MM.1S (cell line): ENCODE measurements around the gene DIPK1C.

ENCODE experiments used
- DNase-seq: peaks from one replicate; pipeline ENCODE4 v3.0.0-alpha.2; 2015
- H2AFZ ChIP-seq: fragments of 300-600 bp; sonication (generic); 2 replicates; pipeline ENCODE4 v1.6.0; 2016; ENCODE audit warnings: antibody characterized with exemption, low read length
- H3F3A ChIP-seq: fragments of 300-600 bp; sonication (generic); 2 replicates; pipeline ENCODE4 v1.6.1; 2016; ENCODE audit warnings: mild to moderate bottlenecking, antibody characterized with exemption, low read length, moderate library complexity, mixed read lengths; ENCODE audit not compliant: insufficient read depth
- H3K27ac ChIP-seq: fragments of 300-600 bp; sonication (generic); 2 replicates; pipeline ENCODE4 v1.5.1; 2016; ENCODE audit warnings: mild to moderate bottlenecking, low read length
- H3K27me3 ChIP-seq: fragments of 300-600 bp; sonication (generic); replicated peaks from 2 replicates; pipeline ENCODE4 v1.6.0; 2016; ENCODE audit warnings: low read length; ENCODE audit not compliant: insufficient read depth
- H3K36me3 ChIP-seq: fragments of 300-600 bp; sonication (generic); replicated peaks from 2 replicates; pipeline ENCODE4 v1.6.1; 2016; ENCODE audit warnings: mild to moderate bottlenecking, low read length, mixed read lengths; ENCODE audit not compliant: insufficient read depth
- H3K4me1 ChIP-seq: fragments of 300-600 bp; sonication (generic); 2 replicates; pipeline ENCODE4 v1.6.1; 2016; ENCODE audit warnings: low read length, mixed read lengths
- H3K4me2 ChIP-seq: fragments of 300-600 bp; sonication (generic); 2 replicates; pipeline ENCODE4 v1.6.0; 2016; ENCODE audit warnings: low read depth, low read length
- H3K4me3 ChIP-seq: fragments of 300-600 bp; sonication (generic); 2 replicates; pipeline ENCODE4 v1.5.1; 2016; ENCODE audit warnings: low read length, mixed read lengths
- H3K79me2 ChIP-seq: fragments of 300-600 bp; sonication (generic); 2 replicates; pipeline ENCODE4 v1.6.1; 2016; ENCODE audit warnings: mixed run types, low read length, mixed read lengths
- H3K9ac ChIP-seq: fragments of 300-600 bp; sonication (generic); 2 replicates; pipeline ENCODE4 v1.6.1; 2016; ENCODE audit warnings: low read length, mixed read lengths
- H3K9me2 ChIP-seq: fragments of 300-600 bp; sonication (generic); replicated peaks from 2 replicates; pipeline ENCODE4 v1.6.1; 2016; ENCODE audit warnings: mild to moderate bottlenecking, low read length, mixed read lengths; ENCODE audit not compliant: insufficient read depth
- H3K9me3 ChIP-seq: fragments of 300-600 bp; sonication (generic); replicated peaks from 2 replicates; pipeline ENCODE4 v1.6.1; 2016; ENCODE audit warnings: mild to moderate bottlenecking, low read length, mixed read lengths; ENCODE audit not compliant: insufficient read depth
- H4K20me1 ChIP-seq: fragments of 300-600 bp; sonication (generic); 2 replicates; pipeline ENCODE4 v1.6.1; 2016; ENCODE audit warnings: mild to moderate bottlenecking, low read length, moderate library complexity, mixed read lengths; ENCODE audit not compliant: insufficient read depth
- EZH2 ChIP-seq: fragments of 300-600 bp; sonication (generic); optimal IDR thresholded peaks from 2 replicates; pipeline ENCODE3; 2017; ENCODE audit warnings: low read depth, mild to moderate bottlenecking, antibody characterized with exemption, low read length, mixed read lengths
- EZH2phosphoT487 ChIP-seq: fragments of 300-600 bp; sonication (generic); IDR thresholded peaks from 2 replicates; pipeline ENCODE4 v1.6.1; 2018; ENCODE audit warnings: antibody characterized with exemption, low read length
- TF ChIP-seq, protein P1 (sequence below): fragments of 300-600 bp; sonication (generic); IDR thresholded peaks from 2 replicates; pipeline ENCODE4 v1.5.1; 2016; ENCODE audit warnings: antibody characterized with exemption, low read length, mixed read lengths

Gene DIPK1C

DNA sequence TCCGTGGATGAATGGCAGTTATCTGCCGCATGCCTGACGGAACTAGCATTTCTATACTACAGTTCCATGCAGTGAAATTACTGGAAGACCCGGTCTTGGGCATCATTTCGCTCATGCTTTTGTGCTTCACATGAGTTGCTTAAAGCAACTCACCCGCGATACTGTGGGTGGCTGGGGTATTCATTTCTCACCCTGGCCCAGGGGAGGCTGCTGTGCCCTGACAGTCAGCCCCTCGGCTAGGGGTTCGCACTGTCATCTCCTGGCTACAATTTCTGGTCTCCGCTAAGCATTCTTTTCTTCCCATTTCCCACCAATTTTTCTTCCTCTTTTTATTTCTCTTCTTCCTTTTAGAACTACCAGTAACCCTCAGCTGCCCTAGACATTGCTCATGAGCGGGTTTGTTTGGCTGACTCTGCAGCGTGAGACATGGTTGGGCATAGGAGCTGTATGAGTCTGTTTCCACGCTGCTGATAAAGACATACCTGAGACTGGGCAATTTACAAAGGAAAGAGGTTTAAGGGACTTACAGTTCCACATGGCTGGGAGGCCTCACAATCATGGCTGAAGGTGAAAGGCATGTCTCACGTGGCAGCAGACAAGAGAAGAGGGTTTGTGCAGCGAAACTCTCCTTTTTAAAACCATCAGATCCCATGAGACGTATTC is 22.5 kb upstream of the DIPK1C start:
- H2AFZ ChIP-seq = no peak overlapping the region
- no peaks in the 10 kb centered on the region for H3K36me3 ChIP-seq
- H3K27ac ChIP-seq = no peak overlapping the region
- no peaks in the 10 kb centered on the region for H3K9me3 ChIP-seq
- DNase-seq = no peak
- H3K9ac ChIP-seq = no peak overlapping the region
- H3K4me1 ChIP-seq = peaks cover 3% of the 10 kb centered on the region
- H3K79me2 ChIP-seq = no peaks in the 10 kb centered on the region
- H4K20me1 ChIP-seq = no peaks in the 10 kb centered on the region
- H3K27me3 ChIP-seq = no peaks in the 10 kb centered on the region
- TF ChIP-seq EZH2phosphoT487 (no peak), EZH2 (no peak)
- TF ChIP-seq, protein P1, sequence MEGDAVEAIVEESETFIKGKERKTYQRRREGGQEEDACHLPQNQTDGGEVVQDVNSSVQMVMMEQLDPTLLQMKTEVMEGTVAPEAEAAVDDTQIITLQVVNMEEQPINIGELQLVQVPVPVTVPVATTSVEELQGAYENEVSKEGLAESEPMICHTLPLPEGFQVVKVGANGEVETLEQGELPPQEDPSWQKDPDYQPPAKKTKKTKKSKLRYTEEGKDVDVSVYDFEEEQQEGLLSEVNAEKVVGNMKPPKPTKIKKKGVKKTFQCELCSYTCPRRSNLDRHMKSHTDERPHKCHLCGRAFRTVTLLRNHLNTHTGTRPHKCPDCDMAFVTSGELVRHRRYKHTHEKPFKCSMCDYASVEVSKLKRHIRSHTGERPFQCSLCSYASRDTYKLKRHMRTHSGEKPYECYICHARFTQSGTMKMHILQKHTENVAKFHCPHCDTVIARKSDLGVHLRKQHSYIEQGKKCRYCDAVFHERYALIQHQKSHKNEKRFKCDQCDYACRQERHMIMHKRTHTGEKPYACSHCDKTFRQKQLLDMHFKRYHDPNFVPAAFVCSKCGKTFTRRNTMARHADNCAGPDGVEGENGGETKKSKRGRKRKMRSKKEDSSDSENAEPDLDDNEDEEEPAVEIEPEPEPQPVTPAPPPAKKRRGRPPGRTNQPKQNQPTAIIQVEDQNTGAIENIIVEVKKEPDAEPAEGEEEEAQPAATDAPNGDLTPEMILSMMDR = no peak
- H3K9me2 ChIP-seq = no peaks in the 10 kb centered on the region
- H3K4me2 ChIP-seq = no peak overlapping the region
- H3F3A ChIP-seq = peaks cover under 1% of the 10 kb centered on the region; the same call in 1 of the 2 replicates
- no peak overlapping the region for H3K4me3 ChIP-seq

DNA sequence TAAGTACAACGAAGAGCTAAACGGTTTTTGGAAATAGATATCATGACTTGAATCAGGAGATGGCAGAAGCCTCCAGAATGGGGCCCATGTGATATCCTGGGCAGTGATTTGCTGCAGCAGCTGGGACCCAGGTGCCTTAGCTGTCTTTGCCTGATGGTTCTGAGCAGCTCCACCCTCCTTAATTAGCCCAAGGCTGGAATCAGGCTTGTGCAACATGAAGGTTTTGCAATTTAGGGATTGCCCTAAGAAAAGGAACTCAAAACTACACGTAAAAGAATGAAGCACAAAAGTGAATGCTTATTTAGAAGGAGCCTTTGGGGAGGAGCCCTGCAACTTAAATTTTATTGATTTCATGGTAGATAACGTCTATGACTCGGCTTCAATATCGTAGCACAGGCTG is 21.8 kb upstream of the DIPK1C start:
- Histone ChIP-seq H3K36me3 (no peaks in the 10 kb centered on the region), H4K20me1 (no peaks in the 10 kb centered on the region), H3K9ac (no peak overlapping the region), H3K4me1 (no peaks in the 10 kb centered on the region), H3K79me2 (no peaks in the 10 kb centered on the region), H3F3A (no peaks in the 10 kb centered on the region), H3K27ac (no peak overlapping the region), H2AFZ (no peak overlapping the region), H3K4me2 (no peak overlapping the region), H3K9me3 (no peaks in the 10 kb centered on the region), H3K9me2 (no peaks in the 10 kb centered on the region), H3K27me3 (no peaks in the 10 kb centered on the region), H3K4me3 (no peak overlapping the region)
- TF ChIP-seq EZH2phosphoT487 = no peak
- DNase-seq = no peak

DNA sequence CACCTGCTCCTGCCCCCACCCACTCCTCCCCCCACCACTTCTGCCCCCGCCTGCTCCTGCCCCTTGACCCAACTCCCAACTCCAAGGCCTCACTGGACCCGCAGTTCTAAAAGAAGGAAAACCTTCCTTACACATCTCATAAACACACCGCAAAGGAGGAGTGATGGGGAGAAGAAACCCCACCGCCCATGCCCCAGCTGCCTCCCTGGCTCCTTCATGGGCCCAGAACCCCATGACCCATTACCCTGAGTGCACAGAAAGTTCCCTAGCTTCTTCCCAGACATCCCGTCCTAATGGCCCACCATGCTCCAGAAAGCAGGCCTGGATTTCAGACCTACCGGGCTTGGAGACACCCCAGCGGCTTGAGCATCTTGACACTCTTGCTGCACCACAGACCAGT is 21.2 kb upstream of the DIPK1C start:
- Histone ChIP-seq H3F3A (no peaks in the 10 kb centered on the region), H3K9me2 (no peaks in the 10 kb centered on the region), H3K79me2 (no peaks in the 10 kb centered on the region), H3K36me3 (no peaks in the 10 kb centered on the region), H3K4me2 (no peak overlapping the region), H3K27ac (no peak overlapping the region), H4K20me1 (no peaks in the 10 kb centered on the region), H3K4me1 (no peaks in the 10 kb centered on the region), H3K9me3 (no peaks in the 10 kb centered on the region), H2AFZ (no peak overlapping the region), H3K9ac (no peak overlapping the region), H3K27me3 (no peaks in the 10 kb centered on the region), H3K4me3 (no peak overlapping the region)
- no peak for TF ChIP-seq EZH2
- TF ChIP-seq EZH2phosphoT487 = no peak
- TF ChIP-seq, protein P1 = no peak
- no peak for DNase-seq

DNA sequence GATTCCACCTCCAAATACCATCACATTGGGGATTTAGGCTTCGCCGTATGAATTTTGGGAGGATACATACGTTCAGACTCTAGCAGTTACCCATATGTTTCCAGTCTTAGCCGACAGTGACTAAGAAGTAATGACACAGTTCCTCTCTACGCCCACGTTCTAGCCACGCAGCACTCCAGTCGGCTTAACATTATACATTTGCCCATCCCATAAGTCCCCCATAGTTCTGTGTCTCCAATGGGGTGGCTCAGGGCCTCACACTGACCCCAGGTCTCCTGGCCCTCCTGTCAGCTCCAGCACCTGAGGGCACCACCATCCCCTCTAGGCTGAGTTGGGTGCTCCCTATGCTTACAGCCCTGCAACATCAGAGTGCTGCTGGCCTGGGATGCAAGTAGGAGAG is 20.7 kb upstream of the DIPK1C start:
- no peaks in the 10 kb centered on the region for H3K9me2 ChIP-seq
- no peak overlapping the region for H3K27ac ChIP-seq
- no peak for DNase-seq
- H4K20me1 ChIP-seq = no peaks in the 10 kb centered on the region
- H3K9me3 ChIP-seq = no peaks in the 10 kb centered on the region
- TF ChIP-seq EZH2phosphoT487 (no peak), EZH2 (no peak)
- TF ChIP-seq, protein P1 = no peak
- no peak overlapping the region for H3K9ac ChIP-seq
- H3F3A ChIP-seq = no peaks in the 10 kb centered on the region
- no peaks in the 10 kb centered on the region for H3K27me3 ChIP-seq
- H3K79me2 ChIP-seq = no peaks in the 10 kb centered on the region
- no peak overlapping the region for H3K4me2 ChIP-seq
- no peaks in the 10 kb centered on the region for H3K36me3 ChIP-seq
- H3K4me1 ChIP-seq = no peaks in the 10 kb centered on the region
- no peak overlapping the region for H3K4me3 ChIP-seq
- no peak overlapping the region for H2AFZ ChIP-seq
